ENCODE data around the gene TANK.

DNA sequence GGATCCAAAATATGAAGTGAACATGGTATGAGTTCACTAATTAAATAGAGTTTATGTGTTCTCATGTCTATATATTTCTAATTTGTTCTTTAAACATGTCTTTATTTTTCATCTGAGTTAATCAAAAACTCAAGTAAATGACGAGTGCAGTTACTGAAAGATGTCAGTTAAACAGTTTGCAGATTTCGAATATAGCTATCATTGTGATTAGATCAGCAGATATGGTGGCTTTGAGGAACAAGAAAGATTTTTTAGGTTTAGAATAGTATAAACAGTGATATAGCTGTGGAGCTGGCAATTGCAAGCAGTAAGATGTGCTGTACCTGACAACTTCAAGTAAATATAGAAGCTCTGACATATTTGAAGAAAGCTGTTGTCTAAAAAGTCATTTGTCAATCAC lies 49.7 kb downstream of the TANK start:
- TF ChIP-seq EZH2 (IDR thresholded peaks at IDR 0.05) (no peak), POLR2AphosphoS5 (IDR thresholded peaks at IDR 0.05; ENCODE audit: borderline replicate concordance, low read depth, low read length) (no peak)

All from SK-N-MC (cell line).